NCI-H774 (cell line): Measurements from ENCODE around the gene STRN4.
A peak's percentile ranks its signal among the peaks of the same experiment; 100 is the strongest.

ENCODE experiments used
- DNase-seq: peaks from one replicate; lab custom pipeline; 2025; lab: John Stamatoyannopoulos, UW

The STRN4 gene

GRCh38 chr19:46725036-46725820 is 21.0 kb downstream of the STRN4 start:
- no peak for DNase-seq

GRCh38 chr19:46724468-46724867 is 21.8 kb downstream of the STRN4 start:
- DNase-seq: no peak

GRCh38 chr19:46723471-46723870 is 22.8 kb downstream of the STRN4 start:
- DNase-seq: no peak

- DNase-seq: no peak
These were observed 23.2 kb downstream of the STRN4 start for GRCh38 chr19:46723023-46723461.

- no peak for DNase-seq
These were observed 23.7 kb downstream of the STRN4 start for GRCh38 chr19:46722421-46723022.

GRCh38 chr19:46722004-46722380 is 24.3 kb downstream of the STRN4 start:
- no peak for DNase-seq

- no peak for DNase-seq
These were observed 24.8 kb downstream of the STRN4 start for GRCh38 chr19:46721269-46722003.

GRCh38 chr19:46720503-46721239 is 25.6 kb downstream of the STRN4 start:
- DNase-seq: no peak

- no peak for DNase-seq
These were observed 26.4 kb downstream of the STRN4 start for GRCh38 chr19:46719629-46720502.

- no peak for DNase-seq
These were observed 27.2 kb downstream of the STRN4 start for GRCh38 chr19:46718934-46719622.

GRCh38 chr19:46718157-46718933 is 27.9 kb downstream of the STRN4 start:
- DNase-seq: no peak

GRCh38 chr19:46717716-46718143 is 28.5 kb downstream of the STRN4 start:
- no peak for DNase-seq

- peak; percentile 67 for DNase-seq
These were observed 29.1 kb downstream of the STRN4 start, which contains the start of gene PRKD2 for GRCh38 chr19:46717034-46717715. Gene PRKD2, minus strand, starts transcription at chr19:46717114. Its CDS starts 744 bp downstream, at chr19:46716370.

GRCh38 chr19:46716672-46717033 is 29.6 kb downstream of the STRN4 start:
- no peak for DNase-seq

- DNase-seq: no peak
These were observed 30.1 kb downstream of the STRN4 start for GRCh38 chr19:46715975-46716671.

- no peak for DNase-seq
These were observed 30.7 kb downstream of the STRN4 start for GRCh38 chr19:46715620-46715974.

GRCh38 chr19:46714444-46715106 is 31.7 kb downstream of the STRN4 start:
- peak; percentile 68 for DNase-seq
